Esophagus (tissue), 2 donors: ENCODE measurements around the gene PHF19. TPM values are rescaled to one million over a fixed set of nuclear protein-coding genes. Genes with fewer than 3 reads are reported as not detected.

Experiments used
- H3K27ac ChIP-seq, 2 donors: one replicate each; pipeline ENCODE4 v1.5.1; 2013; ENCODE audit warnings: low read depth in 2 of 2, mild to moderate bottlenecking in 2 of 2, inconsistent platforms in 1 of 2, low read length in 1 of 2, moderate library complexity in 1 of 2
- H3K27me3 ChIP-seq, 2 donors: one replicate each; pipeline ENCODE4 v1.6.1; 2013; ENCODE audit warnings: low read length in 2 of 2, control low read depth in 1 of 2, mild to moderate bottlenecking in 1 of 2; ENCODE audit not compliant: insufficient read depth in 2 of 2, control insufficient read depth in 1 of 2
- H3K36me3 ChIP-seq, 2 donors: one replicate each; pipeline ENCODE4 v1.6.1; 2013; ENCODE audit warnings: low read length in 1 of 2; ENCODE audit not compliant: control insufficient read depth in 2 of 2, insufficient read depth in 2 of 2
- H3K4me1 ChIP-seq, 2 donors: one replicate each; pipeline ENCODE4 v1.6.1; 2013; ENCODE audit warnings: low read length in 1 of 2; ENCODE audit not compliant: control insufficient read depth in 2 of 2, insufficient read depth in 2 of 2
- H3K4me3 ChIP-seq, 2 donors: one replicate each; pipeline ENCODE4 v1.5.1; 2013; ENCODE audit warnings: low read length in 2 of 2, mild to moderate bottlenecking in 2 of 2, low read depth in 1 of 2, moderate library complexity in 1 of 2
- H3K9me3 ChIP-seq, 2 donors: one replicate each; pipeline ENCODE4 v1.6.1; 2013; ENCODE audit warnings: mild to moderate bottlenecking in 2 of 2, low read depth in 1 of 2, low read length in 1 of 2, moderate library complexity in 1 of 2; ENCODE audit not compliant: control insufficient read depth in 2 of 2, insufficient read depth in 1 of 2
- WGBS, 2 donors: extraction: QIAGEN DNeasy Blood & Tissue Kit; methylation state at CpG; one replicate each; pipeline ENCODE4 v1.1.7; 2013; 5-methylcytosine and 5-hydroxymethylcytosine counted together
- polyA plus RNA-seq, 2 donors: library from polyadenylated mRNA; stranded (reverse); fragments of 200-250 nt; gene quantifications; one replicate each; pipeline ENCODE4 v1.2.3, GENCODE V29; 2013
- donor health status: healthy with polysubstance abuse.
- donor health status: Bipolar disorder and iron deficiency.

Gene PHF19
- polyA plus RNA-seq, 2 donors: 22.3 to 28.8 TPM

DNA sequence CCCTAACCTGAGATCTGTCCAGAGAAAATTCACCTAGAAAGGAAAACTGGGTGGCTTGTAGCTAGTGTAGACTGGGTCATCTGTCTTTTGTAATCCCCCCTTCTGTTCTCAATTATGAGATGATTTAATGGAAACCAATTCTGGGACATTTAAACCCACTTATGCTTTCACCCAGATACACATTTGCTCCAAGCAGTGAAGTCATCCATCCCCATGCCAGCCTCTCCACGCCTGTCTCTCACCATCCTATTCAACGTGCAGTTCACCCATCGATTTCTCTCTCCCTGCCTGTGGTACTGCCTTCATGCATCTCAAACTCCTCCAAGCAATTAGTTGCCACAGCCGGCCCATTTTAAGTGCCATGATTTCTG lies 1.8 kb downstream of the PHF19 start:
- Histone ChIP-seq H3K4me3 (no peak overlapping the region), H3K4me1 (peaks cover 3 to 17% of the 10 kb centered on the region in 2 donors), H3K27me3 (no peaks in the 10 kb centered on the region), H3K27ac (peak overlapping the region; percentile 96 to 98), H3K36me3 (peaks cover 0 to 3% of the 10 kb centered on the region in 2 donors), H3K9me3 (no peaks in the 10 kb centered on the region)
- WGBS, 2 donors: 59 to 62% methylated on average over 4 of the region's 4 CpGs

DNA sequence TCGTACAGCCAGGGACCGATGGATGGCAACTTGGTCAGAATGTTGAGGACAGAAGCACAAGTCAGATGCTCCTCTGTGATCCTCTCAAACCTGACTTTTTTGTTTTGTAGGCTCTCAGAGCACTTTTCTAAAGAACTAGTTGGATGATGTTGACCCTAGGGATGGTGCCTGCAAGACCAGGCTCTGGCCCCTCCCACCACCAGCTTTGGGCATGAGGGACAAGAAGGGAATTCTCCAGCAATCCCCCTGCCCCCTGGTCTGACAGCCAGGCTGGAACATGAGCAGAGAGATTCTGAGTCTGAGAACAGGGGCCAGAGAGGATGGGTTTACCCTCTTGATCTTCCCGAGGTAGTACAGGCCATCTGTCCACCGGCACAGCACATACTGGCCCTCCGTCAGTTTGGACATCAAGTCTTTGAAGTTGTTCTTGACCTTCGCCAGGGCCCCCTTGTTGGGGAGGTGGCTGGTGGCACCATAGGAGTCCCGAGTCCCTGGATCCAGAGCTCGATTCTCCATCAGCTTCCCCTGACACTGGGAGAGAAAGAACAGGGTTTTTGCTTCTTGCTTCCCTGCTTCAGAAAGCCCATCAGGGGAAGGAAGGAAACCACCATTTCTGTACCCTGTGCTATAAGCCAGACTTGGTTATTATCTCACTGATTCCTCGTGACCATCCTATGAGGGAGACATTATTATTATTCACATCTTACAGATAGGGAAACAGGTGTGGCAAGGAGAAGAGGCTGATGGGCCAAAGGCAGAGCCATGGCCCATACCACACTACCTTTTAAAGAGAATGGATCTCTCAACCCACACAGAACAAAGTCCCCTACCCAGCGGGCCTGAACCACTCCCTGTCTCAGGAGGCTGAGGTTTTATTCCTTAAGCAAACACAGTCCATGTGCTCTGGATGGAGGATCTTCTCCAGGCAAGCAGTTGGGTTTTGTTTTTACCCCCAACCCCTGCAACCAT lies 2.5 kb downstream of the PHF19 start:
- peaks cover 3 to 21% of the 10 kb centered on the region in 2 donors for H3K4me1 ChIP-seq
- H3K4me3 ChIP-seq: no peak overlapping the region
- no peaks in the 10 kb centered on the region for H3K27me3 ChIP-seq
- H3K27ac ChIP-seq: peak overlapping the region in 1 of 2 donors; percentile 98
- peaks cover 3 to 4% of the 10 kb centered on the region in 2 donors for H3K36me3 ChIP-seq
- WGBS, 2 donors: 88 to 93% methylated on average over 10 of the region's 10 CpGs
- peaks cover 0 to 2% of the 10 kb centered on the region in 2 donors for H3K9me3 ChIP-seq

DNA sequence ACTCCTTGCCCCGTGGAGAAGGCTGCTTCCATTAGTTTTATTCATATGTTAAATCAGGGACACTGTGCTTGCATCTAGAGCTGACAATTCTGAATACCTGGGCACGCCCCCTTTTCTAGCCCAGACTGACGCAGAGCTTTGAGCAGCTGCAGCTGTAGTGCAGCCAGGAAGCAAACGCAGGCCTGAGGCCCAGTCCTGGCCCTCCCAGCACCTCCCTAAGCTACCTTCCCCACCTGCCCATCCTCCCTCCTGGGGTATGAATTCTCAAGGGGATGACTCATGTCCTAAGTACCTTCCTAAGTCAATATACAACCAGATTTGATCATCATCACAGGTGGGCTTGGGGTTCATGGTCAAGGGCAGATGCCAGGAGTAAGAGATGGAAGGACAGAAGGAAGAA lies 3.5 kb downstream of the PHF19 start:
- no peaks in the 10 kb centered on the region for H3K27me3 ChIP-seq
- peaks cover 3 to 19% of the 10 kb centered on the region in 2 donors for H3K4me1 ChIP-seq
- peaks cover 0 to 2% of the 10 kb centered on the region in 2 donors for H3K9me3 ChIP-seq
- no peak overlapping the region for H3K4me3 ChIP-seq
- WGBS, 2 donors: 52 to 66% methylated on average over 4 of the region's 4 CpGs
- peak overlapping the region; percentile 63 to 64 for H3K27ac ChIP-seq
- H3K36me3 ChIP-seq: peaks cover 3 to 4% of the 10 kb centered on the region in 2 donors

DNA sequence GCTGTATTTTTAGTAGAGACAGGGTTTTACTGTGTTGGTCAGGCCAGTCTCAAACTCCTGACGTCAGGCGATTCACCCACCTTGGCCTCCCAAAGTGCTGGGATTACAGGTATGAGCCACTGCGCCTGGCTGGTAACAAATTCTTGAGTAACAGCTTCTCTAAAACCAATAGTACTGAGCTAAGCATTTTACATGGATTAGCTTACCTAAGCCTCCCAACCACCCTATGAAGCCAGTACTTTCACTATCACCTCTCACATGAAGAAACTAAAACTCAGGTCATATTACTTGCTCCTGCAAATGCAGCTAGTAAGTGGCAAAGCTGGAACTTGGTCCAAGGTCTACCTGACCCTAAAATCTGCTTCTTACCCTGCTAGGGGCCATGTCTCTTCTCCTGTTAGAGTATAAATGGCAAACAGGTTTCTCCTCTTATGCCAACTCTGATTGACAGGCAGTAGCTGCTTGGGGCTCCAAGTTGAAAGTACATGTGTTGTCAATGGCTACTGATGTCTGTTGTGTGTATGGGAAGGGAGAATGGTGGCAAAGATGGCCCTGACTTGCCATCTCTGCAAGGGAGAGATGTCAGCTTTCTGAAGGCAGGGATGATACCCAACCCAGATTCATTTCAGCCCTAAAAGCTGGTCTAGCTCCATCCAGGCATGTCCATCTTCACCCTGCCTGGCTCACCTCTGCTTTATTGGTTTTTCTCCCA lies 4.0 kb downstream of the PHF19 start:
- H3K4me3 ChIP-seq: no peak overlapping the region
- peaks cover 0 to 19% of the 10 kb centered on the region in 2 donors for H3K4me1 ChIP-seq
- peak overlapping the region; percentile 63 to 64 for H3K27ac ChIP-seq
- 75 to 76% methylated on average over 3 of the region's 3 CpGs for WGBS, 2 donors
- peaks cover 3 to 4% of the 10 kb centered on the region in 2 donors for H3K36me3 ChIP-seq
- H3K27me3 ChIP-seq: no peaks in the 10 kb centered on the region
- H3K9me3 ChIP-seq: peaks cover 0 to 2% of the 10 kb centered on the region in 2 donors

DNA sequence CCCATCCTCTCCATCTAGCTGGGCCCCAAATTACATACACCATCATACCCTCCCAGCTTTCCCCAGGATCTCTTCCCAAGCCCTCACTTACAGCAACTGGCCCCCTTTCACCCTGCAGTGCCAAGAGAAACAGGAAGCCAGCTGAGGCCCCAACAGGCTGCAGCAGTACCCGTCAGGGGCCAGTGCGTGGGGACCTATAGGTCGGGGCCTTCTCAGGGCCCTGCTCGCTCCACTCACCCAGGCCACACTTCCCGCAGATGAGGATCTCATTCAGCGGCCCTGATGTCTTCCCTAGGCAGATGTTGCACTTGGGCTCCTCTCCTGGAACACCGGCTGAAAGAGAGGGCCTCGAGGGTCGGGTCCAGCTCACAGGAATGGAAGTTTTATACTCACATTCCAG lies 6.8 kb downstream of the PHF19 start:
- H3K36me3 ChIP-seq: peaks cover 8 to 16% of the 10 kb centered on the region in 2 donors
- WGBS, 2 donors: 87 to 90% methylated on average over 9 of the region's 9 CpGs

DNA sequence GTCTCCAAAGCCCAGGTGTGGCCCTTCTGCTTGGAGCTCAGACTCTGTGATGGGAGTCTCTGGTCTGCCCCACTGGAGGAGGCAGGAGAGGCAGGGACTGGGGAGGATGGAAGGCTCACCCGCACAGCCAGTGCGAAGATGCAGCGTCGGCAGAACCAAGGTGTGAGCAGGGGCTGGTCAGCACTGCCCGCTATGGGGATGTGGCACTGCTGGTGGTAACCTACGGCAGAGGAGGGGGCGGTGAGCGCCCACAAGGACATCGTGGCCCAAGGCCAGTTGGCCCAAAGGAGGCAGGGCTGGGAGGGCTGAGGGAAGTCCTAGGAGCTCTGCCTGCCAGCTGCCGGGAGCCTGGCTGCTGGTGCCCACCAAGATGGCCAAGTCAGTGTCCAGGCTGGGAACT lies 7.3 kb downstream of the PHF19 start:
- Histone ChIP-seq H3K27me3 (no peaks in the 10 kb centered on the region), H3K36me3 (peaks cover 8 to 17% of the 10 kb centered on the region in 2 donors), H3K4me3 (no peak overlapping the region), H3K27ac (peak overlapping the region; percentile 92 to 96), H3K4me1 (peaks cover 2 to 9% of the 10 kb centered on the region in 2 donors), H3K9me3 (peaks cover 0 to 2% of the 10 kb centered on the region in 2 donors)
- WGBS, 2 donors: 81 to 87% methylated on average over 10 of the region's 10 CpGs

More for the DNA sequence above, 6.8 kb downstream of the PHF19 start:
- no peak overlapping the region for H3K4me3 ChIP-seq
- H3K4me1 ChIP-seq: peaks cover 2 to 9% of the 10 kb centered on the region in 2 donors
- peaks cover 0 to 2% of the 10 kb centered on the region in 2 donors for H3K9me3 ChIP-seq
- no peaks in the 10 kb centered on the region for H3K27me3 ChIP-seq
- peak overlapping the region in 1 of 2 donors; percentile 96 for H3K27ac ChIP-seq

DNA sequence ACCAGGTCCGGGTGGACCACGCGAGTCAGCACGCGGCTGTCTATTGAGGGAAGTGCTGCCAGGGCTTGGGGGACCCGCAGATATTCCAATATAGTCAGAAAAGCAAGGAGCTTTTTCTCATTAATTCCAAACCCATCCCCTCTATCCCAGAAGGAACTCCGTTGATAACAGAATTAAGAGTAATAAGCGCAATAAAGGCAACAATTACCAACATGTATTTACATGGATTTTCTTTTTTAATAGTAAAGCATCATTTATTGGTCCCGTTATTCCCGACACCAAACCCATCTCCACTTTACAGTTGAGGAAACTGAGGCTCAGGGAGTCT lies 7.7 kb downstream of the PHF19 start:
- H3K9me3 ChIP-seq: peaks cover 0 to 2% of the 10 kb centered on the region in 2 donors
- H3K4me3 ChIP-seq: peak overlapping the region; percentile 56 to 62
- H3K27me3 ChIP-seq: no peaks in the 10 kb centered on the region
- peak overlapping the region; percentile 92 to 96 for H3K27ac ChIP-seq
- peaks cover 2 to 9% of the 10 kb centered on the region in 2 donors for H3K4me1 ChIP-seq
- H3K36me3 ChIP-seq: peaks cover 8 to 17% of the 10 kb centered on the region in 2 donors
- WGBS, 2 donors: 29 to 30% methylated on average over 10 of the region's 10 CpGs

DNA sequence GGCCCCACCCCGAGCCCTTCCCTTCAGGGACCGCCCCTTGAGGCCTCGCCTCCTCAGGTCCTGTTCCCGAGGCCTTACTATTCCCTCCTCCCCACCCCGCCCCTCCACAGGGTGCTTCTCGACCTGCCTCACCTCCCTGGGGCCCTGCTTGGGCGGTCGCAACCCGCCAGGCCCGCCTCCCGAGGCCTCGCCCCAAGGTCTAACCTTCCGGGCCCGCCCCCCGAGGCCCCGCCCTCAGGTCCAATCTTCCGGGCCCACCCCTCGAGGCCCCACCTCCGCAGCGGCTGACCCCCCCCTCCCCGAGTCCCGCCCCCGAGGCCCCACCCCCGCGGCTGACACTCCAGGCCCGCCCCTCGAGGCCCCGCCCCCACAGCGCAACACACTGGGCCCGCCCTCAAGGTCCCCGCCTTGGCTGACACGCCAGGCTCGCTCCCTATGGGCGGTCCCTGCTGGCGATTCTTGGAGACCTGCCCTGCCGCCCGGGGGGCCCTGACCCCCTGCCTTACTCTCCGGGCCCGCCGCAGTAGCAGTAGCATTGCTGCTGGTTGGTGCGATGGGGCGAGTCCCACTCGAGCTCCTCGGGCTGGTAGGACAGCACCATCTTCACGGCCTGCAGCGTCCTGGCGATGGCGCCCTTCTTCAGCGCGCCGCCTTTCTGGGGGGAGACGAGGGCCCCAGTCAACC lies 8.2 kb downstream of the PHF19 start:
- 3% methylated on average over 43 to 52 of the region's 52 CpGs for WGBS, 2 donors
- H3K4me1 ChIP-seq: peaks cover 2 to 9% of the 10 kb centered on the region in 2 donors
- peak overlapping the region; percentile 56 to 62 for H3K4me3 ChIP-seq
- peaks cover 8 to 17% of the 10 kb centered on the region in 2 donors for H3K36me3 ChIP-seq
- no peaks in the 10 kb centered on the region for H3K27me3 ChIP-seq
- peaks cover 0 to 2% of the 10 kb centered on the region in 2 donors for H3K9me3 ChIP-seq
- H3K27ac ChIP-seq: peak overlapping the region; percentile 92 to 96

DNA sequence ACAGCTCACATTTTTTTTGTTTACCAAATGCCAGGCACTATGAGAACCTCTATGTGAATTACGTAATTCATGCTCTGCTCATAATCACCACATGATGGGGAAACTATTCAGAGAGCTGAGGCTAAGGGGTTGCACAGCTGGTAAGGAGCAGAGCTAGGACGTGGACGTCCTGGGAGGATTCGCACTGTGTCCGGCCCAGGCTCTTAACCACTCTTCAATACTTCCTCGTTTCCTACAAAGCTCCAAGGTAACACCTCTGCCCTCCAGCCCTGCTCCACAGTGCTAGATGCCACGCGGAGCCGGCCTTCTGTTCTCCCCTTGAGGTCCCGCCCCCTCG lies 8.7 kb downstream of the PHF19 start:
- H3K36me3 ChIP-seq: peaks cover 10 to 21% of the 10 kb centered on the region in 2 donors
- H3K4me1 ChIP-seq: peaks cover 2 to 9% of the 10 kb centered on the region in 2 donors
- no peaks in the 10 kb centered on the region for H3K27me3 ChIP-seq
- H3K9me3 ChIP-seq: peaks cover 0 to 2% of the 10 kb centered on the region in 2 donors
- 10 to 15% methylated on average over 11 of the region's 11 CpGs for WGBS, 2 donors
- H3K4me3 ChIP-seq: peak overlapping the region; percentile 12
- H3K27ac ChIP-seq: peak overlapping the region; percentile 84 to 85
